ENCODE data around the gene SCGB1C1.
"Not testable (repeated sequence)": the region's sequence is repeated elsewhere in the genome, so short reads cannot be mapped to it uniquely, and the experiment has no call there.

SCGB1C1 gene

GRCh38 chr11:235609-235996 is 42.7 kb downstream of the SCGB1C1 start:
- DNase-seq, result no peak
- in situ Hi-C loops (cut with HindIII; ENCODE audit: low pct_ligation_motif_present, low pct_unique_long_range_greater_than_20kb, low sequenced_read_pairs), result no loop called here

- peak; percentile 81 for DNase-seq
- in situ Hi-C loops (cut with HindIII; ENCODE audit: low pct_ligation_motif_present, low pct_unique_long_range_greater_than_20kb, low sequenced_read_pairs), result no loop called here
Observed at GRCh38 chr11:235997-236773, 43.3 kb downstream of the SCGB1C1 start, which contains the start of gene SIRT3. TSS of gene SIRT3 (minus strand) at chr11:236342. CDS start at chr11:236328, 14 bp downstream.

- DNase-seq, result peak; percentile 77
- in situ Hi-C loops (cut with HindIII; ENCODE audit: low pct_ligation_motif_present, low pct_unique_long_range_greater_than_20kb, low sequenced_read_pairs), result no loop called here
Observed at GRCh38 chr11:236774-237767, 44.2 kb downstream of the SCGB1C1 start, which contains the start of gene PSMD13. TSS of gene PSMD13 (plus strand) at chr11:236976. CDS start at chr11:237050, 74 bp downstream.

GRCh38 chr11:238346-238745 is 45.5 kb downstream of the SCGB1C1 start:
- DNase-seq; in situ Hi-C loops (cut with HindIII; ENCODE audit: low pct_ligation_motif_present, low pct_unique_long_range_greater_than_20kb, low sequenced_read_pairs): not testable (repeated sequence)

GRCh38 chr11:240315-240714 is 47.4 kb downstream of the SCGB1C1 start:
- no peak for DNase-seq
- in situ Hi-C loops (cut with HindIII; ENCODE audit: low pct_ligation_motif_present, low pct_unique_long_range_greater_than_20kb, low sequenced_read_pairs), result no loop called here

GRCh38 chr11:241634-242033 is 48.8 kb downstream of the SCGB1C1 start:
- no peak for DNase-seq
- in situ Hi-C loops (cut with HindIII; ENCODE audit: low pct_ligation_motif_present, low pct_unique_long_range_greater_than_20kb, low sequenced_read_pairs), result no loop called here

All from ACHN (cell line).